NT2/D1 (cell line): ENCODE data around the gene S100A11.
"Not testable (repeated sequence)": the region's sequence is repeated elsewhere in the genome, so short reads cannot be mapped to it uniquely, and the experiment has no call there.

Experiments used
- DNase-seq: peaks from one replicate; pipeline ENCODE4 v3.0.0-alpha.2; 2011; ENCODE audit warnings: low read depth, low spot score
- H3K27me3 ChIP-seq: 2 replicates; pipeline ENCODE4 v1.6.0; 2011; ENCODE audit warnings: mild to moderate bottlenecking; ENCODE audit not compliant: insufficient read length, insufficient read depth
- H3K36me3 ChIP-seq: 2 replicates; pipeline ENCODE4 v1.6.1; 2011; ENCODE audit warnings: mild to moderate bottlenecking, low read length, mixed read lengths; ENCODE audit not compliant: insufficient read depth, insufficient read length
- H3K4me1 ChIP-seq: 2 replicates; pipeline ENCODE4 v1.5.1; 2011; ENCODE audit not compliant: insufficient read depth, insufficient read length
- H3K4me3 ChIP-seq: 2 replicates; pipeline ENCODE4 v1.5.1; 2011; ENCODE audit warnings: low read depth; ENCODE audit not compliant: insufficient read length
- H3K9ac ChIP-seq: 2 replicates; pipeline ENCODE4 v1.6.0; 2011; ENCODE audit warnings: low read depth; ENCODE audit not compliant: insufficient read length
- H3K9me3 ChIP-seq: 2 replicates; pipeline ENCODE4 v1.5.1; 2011; ENCODE audit warnings: mild to moderate bottlenecking, low read length; ENCODE audit not compliant: insufficient read depth
- SUZ12 ChIP-seq: IDR thresholded peaks from 2 replicates; pipeline ENCODE4 v1.6.1; 2011; ENCODE audit not compliant: insufficient read length, insufficient read depth; ENCODE audit errors: extremely low read depth
- YY1 ChIP-seq: IDR thresholded peaks from 2 replicates; pipeline ENCODE4 v1.6.1; 2011; ENCODE audit not compliant: insufficient read length, insufficient read depth
- ZNF274 ChIP-seq: IDR thresholded peaks from 2 replicates; pipeline ENCODE4 v1.6.1; 2011; ENCODE audit warnings: mild to moderate bottlenecking, low read depth, low read length

S100A11 gene

GRCh38 chr1:152036267-152037216, at the start of gene S100A11:
TSS of gene S100A11 (minus strand) at chr1:152037004. CDS start at chr1:152036915, 89 bp downstream.
- Histone ChIP-seq H3K4me3 (peak within 1 kb of the TSS; percentile 78), H3K9ac (peak within 1 kb of the TSS; percentile 91), H3K36me3 (peaks cover 33% of the 10 kb centered on the region), H3K4me1 (peaks cover 2% of the 10 kb centered on the region), H3K27me3 (peaks cover 6% of the 10 kb centered on the region), H3K9me3 (no peaks in the 10 kb centered on the region)
- DNase-seq = no peak
- TF ChIP-seq SUZ12 (no peak), ZNF274 (no peak), YY1 (no peak)

GRCh38 chr1:152084853-152085252, 48.0 kb upstream of the S100A11 start:
- DNase-seq = no peak
- no peaks in the 10 kb centered on the region for H3K4me1 ChIP-seq
- no peaks in the 10 kb centered on the region for H3K36me3 ChIP-seq
- peaks cover 5% of the 10 kb centered on the region for H3K27me3 ChIP-seq
- no peak for TF ChIP-seq ZNF274
- TF ChIP-seq YY1 = no peak
- no peak for TF ChIP-seq SUZ12
- no peak overlapping the region for H3K9ac ChIP-seq
- H3K9me3 ChIP-seq = 0 out of 2 replicates have a peak, but pooled peaks cover under 1% of the 10 kb centered on the region
- no peak overlapping the region for H3K4me3 ChIP-seq

- not testable (repeated sequence) for H3K4me1 ChIP-seq, DNase-seq, H3K27me3 ChIP-seq, H3K4me3 ChIP-seq, H3K9ac ChIP-seq, H3K36me3 ChIP-seq
- peaks cover 14% of the 10 kb centered on the region; the same call in 1 of the 2 replicates for H3K9me3 ChIP-seq
These were observed 44.2 kb upstream of the S100A11 start for GRCh38 chr1:152081026-152081425.

- not testable (repeated sequence) for H3K36me3 ChIP-seq, H3K4me3 ChIP-seq, H3K27me3 ChIP-seq, H3K9ac ChIP-seq, DNase-seq, H3K4me1 ChIP-seq
- H3K9me3 ChIP-seq = peaks cover 14% of the 10 kb centered on the region; the same call in 1 of the 2 replicates
These were observed 43.7 kb upstream of the S100A11 start for GRCh38 chr1:152080494-152080893.

- Histone ChIP-seq H3K9ac (no peak overlapping the region), H3K9me3 (peaks cover 14% of the 10 kb centered on the region; the same call in 1 of the 2 replicates), H3K4me1 (no peaks in the 10 kb centered on the region), H3K27me3 (no peaks in the 10 kb centered on the region), H3K4me3 (no peak overlapping the region), H3K36me3 (no peaks in the 10 kb centered on the region)
- TF ChIP-seq SUZ12 (no peak), ZNF274 (no peak), YY1 (no peak)
- no peak for DNase-seq
These were observed 42.1 kb upstream of the S100A11 start for GRCh38 chr1:152078831-152079441.

- no peak for DNase-seq
- Histone ChIP-seq H3K4me3 (no peak overlapping the region), H3K9me3 (no peaks in the 10 kb centered on the region), H3K4me1 (no peaks in the 10 kb centered on the region), H3K9ac (no peak overlapping the region), H3K36me3 (no peaks in the 10 kb centered on the region), H3K27me3 (no peaks in the 10 kb centered on the region)
- TF ChIP-seq YY1 = no peak
- TF ChIP-seq ZNF274 = no peak
- TF ChIP-seq SUZ12 = no peak
These were observed 35.5 kb upstream of the S100A11 start for GRCh38 chr1:152072311-152072710.

GRCh38 chr1:152071123-152071522, 34.3 kb upstream of the S100A11 start:
- no peak overlapping the region for H3K4me3 ChIP-seq
- H3K36me3 ChIP-seq = no peaks in the 10 kb centered on the region
- DNase-seq = no peak
- H3K27me3 ChIP-seq = no peaks in the 10 kb centered on the region
- no peak for TF ChIP-seq ZNF274
- no peak for TF ChIP-seq YY1
- TF ChIP-seq SUZ12 = no peak
- no peak overlapping the region for H3K9ac ChIP-seq
- no peaks in the 10 kb centered on the region for H3K4me1 ChIP-seq
- no peaks in the 10 kb centered on the region for H3K9me3 ChIP-seq
